Parathyroid adenoma (tissue), 2 donors: ENCODE results near the gene USE1.

Source experiments
- H2AFZ ChIP-seq: fragments of 300-600 bp; sonication (generic); one replicate; pipeline ENCODE4 v1.7.0; 2017; ENCODE audit warnings: antibody characterized with exemption, mild to moderate bottlenecking
- H3K27ac ChIP-seq: fragments of 300-600 bp; sonication (generic); one replicate; pipeline ENCODE4 v1.7.0; 2017
- H3K27me3 ChIP-seq: fragments of 300-600 bp; sonication (generic); one replicate; pipeline ENCODE4 v1.7.0; 2017; ENCODE audit warnings: low read length; ENCODE audit not compliant: control insufficient read depth, insufficient read depth
- H3K36me3 ChIP-seq: fragments of 300-600 bp; sonication (generic); one replicate; pipeline ENCODE4 v1.7.0; 2017; ENCODE audit warnings: low read length; ENCODE audit not compliant: control insufficient read depth, insufficient read depth
- H3K4me1 ChIP-seq: fragments of 300-600 bp; sonication (generic); one replicate; pipeline ENCODE4 v1.7.0; 2017; ENCODE audit warnings: control low read depth
- H3K4me2 ChIP-seq: fragments of 300-600 bp; sonication (generic); one replicate; pipeline ENCODE4 v1.7.0; 2017; ENCODE audit warnings: low read length
- H3K4me3 ChIP-seq: fragments of 300-600 bp; sonication (generic); one replicate; pipeline ENCODE4 v1.7.0; 2017; ENCODE audit warnings: low read depth, low read length
- H3K79me2 ChIP-seq: fragments of 300-600 bp; sonication (generic); one replicate; pipeline ENCODE4 v1.7.0; 2017; ENCODE audit warnings: control low read depth
- H3K9ac ChIP-seq: fragments of 300-600 bp; sonication (generic); one replicate; pipeline ENCODE4 v1.7.0; 2017; ENCODE audit warnings: mild to moderate bottlenecking
- H3K9me3 ChIP-seq: fragments of 300-600 bp; sonication (generic); one replicate; pipeline ENCODE4 v1.7.0; 2017; ENCODE audit warnings: low read length; ENCODE audit not compliant: control insufficient read depth
- TF ChIP-seq, protein P1 (sequence below): fragments of 300-600 bp; sonication (generic); IDR thresholded peaks from one replicate; pipeline ENCODE4 v1.7.0; 2017; ENCODE audit warnings: antibody characterized with exemption, mild to moderate bottlenecking
- donor health status: primary hyperparathyroidism.

USE1 gene

DNA sequence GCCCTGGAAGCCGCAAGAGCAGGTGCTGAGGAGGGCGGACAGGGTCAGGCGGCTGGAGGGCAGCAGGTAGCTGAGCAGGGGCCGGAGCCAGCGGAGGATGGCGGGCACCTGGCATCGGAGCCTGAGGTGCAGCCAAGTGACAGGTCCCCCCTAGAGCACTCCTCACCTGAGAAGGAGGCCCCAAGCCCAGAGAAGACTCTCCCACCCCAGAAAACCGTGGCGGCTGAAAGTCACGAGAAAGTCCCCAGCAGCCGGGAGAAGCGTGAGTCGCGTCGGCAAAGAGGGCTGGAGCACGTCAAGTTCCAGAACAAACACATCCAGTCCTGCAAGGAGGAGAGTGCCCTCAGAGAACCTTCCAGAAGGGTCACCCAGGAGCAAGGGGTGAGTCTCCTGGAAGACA lies 20.5 kb upstream of the USE1 start:
- TF ChIP-seq, protein P1, sequence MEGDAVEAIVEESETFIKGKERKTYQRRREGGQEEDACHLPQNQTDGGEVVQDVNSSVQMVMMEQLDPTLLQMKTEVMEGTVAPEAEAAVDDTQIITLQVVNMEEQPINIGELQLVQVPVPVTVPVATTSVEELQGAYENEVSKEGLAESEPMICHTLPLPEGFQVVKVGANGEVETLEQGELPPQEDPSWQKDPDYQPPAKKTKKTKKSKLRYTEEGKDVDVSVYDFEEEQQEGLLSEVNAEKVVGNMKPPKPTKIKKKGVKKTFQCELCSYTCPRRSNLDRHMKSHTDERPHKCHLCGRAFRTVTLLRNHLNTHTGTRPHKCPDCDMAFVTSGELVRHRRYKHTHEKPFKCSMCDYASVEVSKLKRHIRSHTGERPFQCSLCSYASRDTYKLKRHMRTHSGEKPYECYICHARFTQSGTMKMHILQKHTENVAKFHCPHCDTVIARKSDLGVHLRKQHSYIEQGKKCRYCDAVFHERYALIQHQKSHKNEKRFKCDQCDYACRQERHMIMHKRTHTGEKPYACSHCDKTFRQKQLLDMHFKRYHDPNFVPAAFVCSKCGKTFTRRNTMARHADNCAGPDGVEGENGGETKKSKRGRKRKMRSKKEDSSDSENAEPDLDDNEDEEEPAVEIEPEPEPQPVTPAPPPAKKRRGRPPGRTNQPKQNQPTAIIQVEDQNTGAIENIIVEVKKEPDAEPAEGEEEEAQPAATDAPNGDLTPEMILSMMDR: no peak
- no peak overlapping the region for H3K4me3 ChIP-seq
- H3K79me2 ChIP-seq: no peaks in the 10 kb centered on the region
- no peak overlapping the region for H3K27ac ChIP-seq
- H3K27me3 ChIP-seq: no peaks in the 10 kb centered on the region
- H3K4me1 ChIP-seq: no peaks in the 10 kb centered on the region
- no peak overlapping the region for H3K9ac ChIP-seq
- no peaks in the 10 kb centered on the region for H3K9me3 ChIP-seq
- H2AFZ ChIP-seq: no peak overlapping the region
- H3K36me3 ChIP-seq: no peaks in the 10 kb centered on the region
- H3K4me2 ChIP-seq: no peak overlapping the region

DNA sequence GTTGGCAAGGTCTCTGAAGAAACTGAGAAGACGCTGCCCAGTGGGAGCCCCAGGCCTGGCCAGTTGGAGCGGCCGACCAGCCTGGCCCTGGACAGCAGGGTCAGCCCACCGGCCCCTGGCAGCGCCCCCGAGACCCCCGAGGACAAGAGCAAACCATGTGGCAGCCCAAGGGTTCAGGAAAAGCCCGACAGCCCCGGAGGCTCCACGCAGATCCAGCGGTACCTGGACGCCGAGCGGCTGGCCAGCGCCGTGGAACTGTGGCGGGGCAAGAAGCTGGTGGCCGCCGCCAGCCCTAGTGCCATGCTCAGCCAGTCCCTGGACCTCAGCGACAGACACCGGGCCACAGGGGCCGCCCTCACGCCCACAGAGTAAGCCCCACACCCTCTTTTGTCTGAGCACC lies 20.1 kb upstream of the USE1 start:
- Histone ChIP-seq H3K27me3 (no peaks in the 10 kb centered on the region), H3K4me3 (no peak overlapping the region), H3K27ac (no peak overlapping the region), H3K4me1 (no peaks in the 10 kb centered on the region), H3K9ac (no peak overlapping the region), H2AFZ (no peak overlapping the region), H3K4me2 (no peak overlapping the region), H3K36me3 (no peaks in the 10 kb centered on the region), H3K79me2 (no peaks in the 10 kb centered on the region), H3K9me3 (no peaks in the 10 kb centered on the region)
- TF ChIP-seq, protein P1: no peak

DNA sequence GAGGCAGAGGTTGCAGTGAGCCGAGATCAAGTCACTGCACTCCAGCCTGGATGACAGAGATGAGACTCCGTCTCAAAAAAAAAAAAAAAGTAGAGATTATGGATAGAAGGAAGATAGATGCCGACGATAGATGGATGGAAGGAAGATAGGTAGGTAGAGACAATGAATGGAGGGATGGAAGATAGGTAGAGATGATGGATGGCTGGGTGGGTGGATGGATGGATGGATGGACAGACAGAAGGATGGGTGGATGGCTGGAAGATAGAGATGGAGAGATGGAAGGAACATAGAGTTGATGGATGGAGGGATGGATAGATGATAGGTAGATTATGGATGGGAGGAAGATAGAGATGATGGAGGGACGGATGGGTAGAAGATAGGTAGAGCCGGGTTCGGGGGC lies 18.5 kb upstream of the USE1 start:
- Histone ChIP-seq H2AFZ (no peak overlapping the region), H3K4me2 (no peak overlapping the region), H3K36me3 (no peaks in the 10 kb centered on the region), H3K79me2 (no peaks in the 10 kb centered on the region), H3K27ac (no peak overlapping the region), H3K9ac (no peak overlapping the region), H3K4me3 (no peak overlapping the region), H3K4me1 (no peaks in the 10 kb centered on the region), H3K9me3 (no peaks in the 10 kb centered on the region), H3K27me3 (no peaks in the 10 kb centered on the region)
- TF ChIP-seq, protein P1: no peak

DNA sequence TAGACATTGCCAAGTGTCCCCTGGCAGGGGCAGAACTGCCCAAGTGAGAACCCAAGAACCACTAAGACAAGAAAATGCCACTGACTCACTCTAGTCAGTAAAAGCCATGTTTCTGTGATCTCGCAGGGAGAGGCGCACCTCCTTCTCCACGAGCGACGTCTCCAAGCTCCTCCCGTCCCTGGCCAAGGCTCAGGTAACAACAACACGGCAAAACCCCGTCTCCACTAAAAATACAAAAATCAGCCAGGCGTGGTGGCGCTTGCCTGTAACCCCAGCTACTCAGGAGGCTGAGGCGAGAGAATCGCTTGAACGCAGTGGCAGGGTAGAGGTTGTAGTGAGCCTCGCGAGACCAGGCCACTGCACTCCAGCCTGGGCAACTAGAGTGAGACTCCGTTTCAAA lies 17.5 kb upstream of the USE1 start:
- TF ChIP-seq, protein P1: no peak

DNA sequence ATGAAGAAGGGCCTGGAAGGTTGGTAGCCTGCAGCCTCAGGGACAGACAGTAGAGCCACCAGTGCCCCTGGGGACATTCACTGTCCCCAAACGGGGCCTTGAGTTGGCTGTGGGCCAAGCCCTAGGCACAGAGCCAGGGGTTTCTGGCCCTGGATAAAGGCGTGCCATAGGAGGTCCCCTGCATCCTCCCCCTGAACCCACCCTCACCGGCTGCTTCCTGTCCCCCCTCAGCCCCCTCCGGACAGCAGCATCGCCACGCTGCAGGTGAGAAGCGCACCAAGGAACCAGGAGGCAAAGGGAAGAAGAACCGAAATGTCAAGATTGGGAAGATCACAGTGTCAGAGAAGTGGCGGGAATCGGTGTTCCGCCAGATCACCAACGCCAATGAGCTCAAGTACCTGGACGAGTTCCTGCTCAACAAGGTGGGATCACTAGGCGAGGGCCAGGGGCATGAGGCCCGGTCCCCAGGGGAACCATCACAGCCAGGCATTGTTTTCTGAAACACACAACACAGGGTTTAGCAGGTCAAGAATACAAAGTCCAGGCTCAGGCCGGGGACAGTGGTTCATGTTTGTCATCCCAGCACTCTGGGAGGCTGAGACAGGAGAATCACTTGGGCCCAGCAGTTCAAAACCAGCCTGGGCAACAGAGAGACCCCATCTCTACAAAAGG lies 14.6 kb upstream of the USE1 start:
- Histone ChIP-seq H3K9me3 (no peaks in the 10 kb centered on the region), H3K4me1 (no peaks in the 10 kb centered on the region), H2AFZ (no peak overlapping the region), H3K4me3 (no peak overlapping the region), H3K36me3 (no peaks in the 10 kb centered on the region), H3K79me2 (no peaks in the 10 kb centered on the region), H3K27me3 (no peaks in the 10 kb centered on the region), H3K4me2 (no peak overlapping the region), H3K9ac (no peak overlapping the region), H3K27ac (no peak overlapping the region)
- TF ChIP-seq, protein P1: no peak

More for the DNA sequence above, 17.5 kb upstream of the USE1 start:
- Histone ChIP-seq H3K27me3 (no peaks in the 10 kb centered on the region), H3K4me1 (no peaks in the 10 kb centered on the region), H3K36me3 (no peaks in the 10 kb centered on the region), H3K27ac (no peak overlapping the region), H3K4me3 (no peak overlapping the region), H2AFZ (no peak overlapping the region), H3K4me2 (no peak overlapping the region), H3K9ac (no peak overlapping the region), H3K79me2 (no peaks in the 10 kb centered on the region), H3K9me3 (no peaks in the 10 kb centered on the region)
